Measurements from ENCODE around the gene HNRNPA3.
"Not testable (repeated sequence)": the region's sequence is repeated elsewhere in the genome, so short reads cannot be mapped to it uniquely, and the experiment has no call there.

The HNRNPA3 gene

DNA sequence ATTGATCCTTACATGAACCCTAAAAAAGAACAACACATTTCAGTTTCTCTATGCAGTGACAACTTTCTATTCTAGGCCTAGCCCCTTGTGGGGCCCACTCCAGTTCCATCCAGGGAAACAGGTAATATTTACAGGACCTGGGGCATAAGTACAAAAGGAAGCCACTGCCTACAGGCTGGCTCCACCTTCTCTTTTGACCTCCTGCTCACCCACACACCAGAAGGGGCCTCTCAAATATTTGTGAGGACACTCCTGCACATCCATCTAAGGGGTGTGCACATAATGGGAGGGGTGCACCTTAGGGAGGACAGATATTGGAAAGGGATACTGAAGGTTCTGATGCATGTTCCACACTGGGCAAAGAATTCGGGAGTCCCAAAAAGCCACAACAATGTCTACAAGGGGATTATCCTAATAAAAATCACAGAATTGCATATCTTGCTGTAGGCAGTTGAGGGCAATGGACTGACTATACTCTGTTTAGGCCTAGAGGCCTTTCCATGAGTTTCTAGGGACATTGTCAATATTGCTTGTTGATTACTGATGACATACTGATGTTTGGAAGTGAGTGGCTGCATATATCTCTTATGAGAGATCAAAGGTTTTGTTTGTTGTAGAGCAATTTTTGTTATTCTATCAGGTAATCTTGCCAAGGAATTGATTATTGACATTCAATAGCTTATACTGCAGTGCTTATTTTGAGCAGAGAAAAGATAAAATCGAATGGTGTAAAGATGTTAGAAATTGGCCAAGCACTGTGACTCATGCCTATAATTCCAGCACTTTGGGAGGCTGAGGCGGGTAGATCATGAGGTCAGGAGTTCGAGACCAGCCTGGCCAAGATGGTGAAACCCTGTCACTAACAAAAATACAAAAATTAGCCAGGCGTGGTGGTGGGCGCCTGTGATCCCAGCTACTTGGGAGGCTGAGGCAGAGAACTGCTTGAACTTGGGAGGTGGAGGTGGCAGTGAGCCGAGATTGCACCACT, 23.8 kb upstream of the HNRNPA3 start:
- no peak for DNase-seq

DNA sequence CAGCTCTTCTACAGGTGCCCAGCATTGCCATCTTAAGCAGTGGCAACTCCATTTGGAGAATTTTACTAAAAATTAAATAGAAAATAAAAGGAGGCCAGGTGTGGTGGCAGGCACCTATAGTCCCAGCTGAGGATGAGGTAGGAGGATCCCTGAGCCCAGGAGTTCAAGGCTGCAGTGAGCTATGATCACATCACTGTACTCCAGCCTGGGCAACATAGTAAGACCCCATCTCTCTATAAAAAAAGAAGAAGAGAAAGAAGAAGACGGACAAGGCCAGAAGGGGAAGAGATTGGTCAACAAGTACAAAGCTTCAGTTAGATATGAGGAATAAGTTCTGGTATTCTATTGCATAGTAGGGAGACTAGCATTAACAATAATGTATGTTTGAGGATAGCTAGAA, 21.7 kb upstream of the HNRNPA3 start:
- DNase-seq = no peak

DNA sequence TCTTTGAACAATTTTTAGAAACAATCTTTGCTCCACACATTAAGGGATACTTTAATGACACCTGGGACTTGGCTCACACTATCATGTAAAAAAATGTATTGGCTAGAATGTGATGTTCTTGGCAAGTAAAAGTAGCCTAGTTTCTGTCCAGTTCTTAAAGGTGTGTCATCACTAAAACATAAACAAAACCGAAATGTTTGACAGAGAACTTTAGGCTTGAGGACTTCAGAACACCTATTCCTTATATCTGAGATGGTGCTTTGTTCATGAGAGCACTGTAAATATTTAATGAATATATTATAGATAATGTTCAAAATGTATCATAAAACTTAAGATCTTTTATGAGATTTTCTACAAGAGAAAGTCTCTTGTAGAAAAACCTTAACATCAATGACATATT, 19.8 kb upstream of the HNRNPA3 start:
- no peak for DNase-seq

GRCh38 chr2:177193240-177193639, 19.4 kb upstream of the HNRNPA3 start:
- DNase-seq = peak in 1 of 5 donors; percentile 38

DNA sequence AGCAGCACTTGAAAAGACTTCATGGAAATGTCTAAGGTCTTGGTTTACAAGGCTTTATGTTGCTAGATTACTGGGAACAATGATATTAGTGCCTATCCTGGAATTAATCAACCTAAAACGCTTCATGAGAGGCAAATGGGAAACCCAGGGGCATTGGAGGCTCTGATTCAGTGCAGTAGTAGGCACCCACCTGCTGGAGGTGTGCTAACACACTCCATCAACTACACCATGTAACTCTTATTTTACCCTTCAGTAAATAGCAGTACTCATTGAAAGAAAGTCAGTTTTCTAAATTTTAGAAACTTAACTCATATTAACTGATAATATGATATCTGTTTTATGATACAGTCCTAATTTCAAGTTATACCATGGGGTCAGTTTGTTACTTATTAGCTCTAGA, 17.4 kb upstream of the HNRNPA3 start:
- no peak for DNase-seq

DNA sequence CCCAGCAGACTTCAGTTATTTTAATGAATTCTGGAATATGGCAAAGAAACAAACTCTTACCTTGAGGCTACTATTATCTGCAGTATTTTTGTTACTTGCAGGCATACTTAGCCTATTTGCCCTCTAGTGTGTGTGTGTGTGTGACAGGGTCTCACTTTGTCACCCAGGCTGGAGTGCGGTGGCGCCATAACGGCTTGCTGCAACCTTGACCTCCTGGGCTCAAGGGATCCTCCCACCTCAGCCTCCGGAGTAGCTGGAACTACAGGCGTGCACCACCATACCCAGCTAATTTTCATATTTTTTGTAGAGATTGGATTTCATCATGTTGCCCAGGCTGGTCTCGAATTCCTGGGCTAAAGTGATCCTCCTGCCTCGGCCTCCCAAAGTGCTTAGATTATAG, 12.2 kb upstream of the HNRNPA3 start:
- not testable (repeated sequence) for DNase-seq

- no peak for DNase-seq
Measured at GRCh38 chr2:177201919-177202346, 10.7 kb upstream of the HNRNPA3 start.

- DNase-seq = no peak
Measured at GRCh38 chr2:177204417-177204816, 8.2 kb upstream of the HNRNPA3 start.

DNA sequence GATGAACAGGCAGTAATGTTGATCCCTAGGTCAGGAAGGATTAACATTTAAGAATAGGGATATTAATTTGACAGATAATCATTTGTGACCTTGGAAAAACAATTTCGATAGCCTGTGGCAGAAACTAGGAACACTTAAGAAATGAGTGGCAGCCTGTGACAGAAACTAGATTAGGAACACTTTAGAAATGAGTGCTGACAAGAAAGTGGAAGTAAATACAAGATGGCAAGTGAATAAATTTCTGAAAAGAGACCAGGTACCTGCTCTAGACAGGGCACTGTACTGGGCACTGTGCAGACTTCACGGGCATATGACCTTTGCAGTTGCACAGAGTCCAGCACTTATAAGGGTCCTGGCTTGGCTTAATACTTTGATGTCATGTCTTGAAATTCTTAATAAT, 5.5 kb upstream of the HNRNPA3 start:
- peak in 1 of 5 donors; percentile 31 for DNase-seq

GRCh38 chr2:177211169-177211568, 1.4 kb upstream of the HNRNPA3 start:
- DNase-seq = no peak

- no peak for DNase-seq
Measured at GRCh38 chr2:177211576-177212105, 953 bp upstream of the HNRNPA3 start.

- peak; percentile 86 to 92 (median 91) for DNase-seq
Measured at GRCh38 chr2:177212891-177213856, 580 bp downstream of the HNRNPA3 start.

GRCh38 chr2:177217247-177217843, 4.8 kb downstream of the HNRNPA3 start:
- no peak for DNase-seq

DNA sequence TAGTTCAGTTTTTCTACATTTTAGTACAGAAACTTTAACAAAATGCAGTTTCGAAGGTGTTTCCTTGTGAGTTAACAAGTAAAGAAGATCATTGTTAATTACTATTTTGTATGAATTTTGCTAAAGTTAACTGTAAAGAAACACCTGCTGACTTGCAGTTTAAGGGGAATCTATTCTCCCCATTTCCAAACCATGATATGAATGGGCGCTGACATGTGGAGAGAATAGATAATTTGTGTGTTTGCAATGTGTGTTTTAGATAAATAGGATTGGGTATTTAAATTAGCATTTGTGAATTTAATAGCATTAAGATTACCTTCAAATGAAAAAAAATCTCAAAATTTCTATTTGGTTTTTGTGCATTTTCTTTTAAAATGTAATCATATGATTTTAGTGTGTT, 7.2 kb downstream of the HNRNPA3 start:
- DNase-seq = not testable (repeated sequence)

DNA sequence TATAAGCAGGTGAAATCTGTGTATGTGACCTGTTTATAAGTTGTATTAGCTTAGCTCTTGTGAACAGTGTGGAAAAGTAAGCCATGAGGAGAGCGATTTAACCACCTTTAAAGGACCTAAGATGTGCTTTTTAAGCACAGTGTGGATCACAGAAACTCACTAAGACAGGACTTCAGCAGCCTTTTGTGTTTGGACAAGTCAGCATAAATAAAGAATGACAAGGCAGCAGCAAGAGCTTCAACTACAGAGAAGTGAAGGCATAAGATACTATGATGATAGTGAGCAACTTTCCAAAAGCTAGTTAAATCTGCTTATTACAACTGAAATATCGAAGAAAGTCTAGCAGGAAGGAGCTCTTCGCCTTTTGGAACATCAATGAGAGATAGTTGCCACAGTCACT, 8.9 kb downstream of the HNRNPA3 start:
- no peak for DNase-seq

GRCh38 chr2:177221970-177222369, 9.4 kb downstream of the HNRNPA3 start:
- no peak for DNase-seq

DNA sequence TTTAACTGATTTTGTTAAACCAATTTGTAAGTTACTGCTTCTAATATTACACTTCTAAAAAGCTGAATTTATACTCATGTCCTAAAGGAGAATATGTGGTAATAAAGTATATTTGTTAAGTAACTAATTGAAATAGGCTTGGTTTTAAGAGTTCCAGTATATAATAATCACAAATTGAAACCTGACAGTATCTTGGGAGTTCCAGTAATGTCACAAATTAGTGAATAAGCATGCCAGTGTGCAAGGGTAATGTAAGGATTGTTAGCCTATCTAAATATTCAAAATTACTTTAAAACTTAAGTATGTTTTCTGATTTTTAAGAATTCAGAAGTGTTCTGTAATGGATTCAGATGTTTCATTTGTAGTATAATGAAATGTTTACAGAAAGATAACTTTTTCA, 10.8 kb downstream of the HNRNPA3 start:
- DNase-seq = not testable (repeated sequence)

- no peak for DNase-seq
Measured at GRCh38 chr2:177225965-177226360, 13.4 kb downstream of the HNRNPA3 start.

DNA sequence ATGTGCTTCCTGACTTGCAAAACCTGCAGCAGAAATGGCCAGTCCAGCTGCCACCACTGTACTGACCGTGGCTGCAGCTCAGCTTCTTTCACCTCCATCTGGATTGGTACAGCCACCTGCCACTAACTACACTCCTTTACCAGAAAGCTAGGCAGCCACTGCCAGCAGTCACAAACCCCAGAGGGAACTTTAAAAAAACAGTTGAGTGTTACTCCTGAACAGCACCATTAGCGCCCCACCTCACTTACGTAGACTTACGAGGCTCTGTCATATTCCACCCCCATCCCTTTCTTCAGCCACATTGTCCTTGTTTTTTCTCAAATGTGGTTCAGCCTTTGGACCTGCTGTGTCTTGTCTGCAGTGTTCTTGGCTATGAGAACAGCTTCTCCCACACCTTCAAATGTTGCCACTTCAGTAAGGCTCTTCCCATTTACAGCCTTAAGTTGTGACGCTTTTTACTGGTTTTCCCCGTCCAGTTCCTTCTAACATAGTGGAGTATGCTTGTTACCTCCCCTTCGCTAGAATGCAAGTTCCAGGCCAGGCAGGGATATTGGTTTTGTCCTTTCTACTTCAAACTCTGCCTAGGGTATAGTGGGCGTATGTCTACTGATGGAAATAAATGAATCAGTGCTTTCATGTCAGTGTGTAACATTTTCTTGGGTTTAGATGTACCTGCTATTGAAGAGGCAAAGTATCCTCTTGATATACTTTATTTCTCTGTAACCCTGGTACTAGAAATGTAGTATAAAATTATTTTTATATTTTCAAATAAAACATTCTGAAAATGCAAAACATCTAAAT, 17.0 kb downstream of the HNRNPA3 start:
- no peak for DNase-seq

- DNase-seq = no peak
Measured at GRCh38 chr2:177231270-177231669, 18.7 kb downstream of the HNRNPA3 start.

- no peak for DNase-seq
Measured at GRCh38 chr2:177232098-177232704, 19.6 kb downstream of the HNRNPA3 start.
